Neutrophil (primary cell): ENCODE results near the gene HRCT1.
"Not testable (repeated sequence)": the region's sequence is repeated elsewhere in the genome, so short reads cannot be mapped to it uniquely, and the experiment has no call there.

Experiments
- H3K27ac ChIP-seq: fragments of 200-600 bp; sonication (generic); 2 replicates; pipeline ENCODE4 v1.5.1; 2016; ENCODE audit warnings: mild to moderate bottlenecking, moderate library complexity
- H3K27me3 ChIP-seq: fragments of 200-600 bp; sonication (generic); 2 replicates; pipeline ENCODE4 v1.6.0; 2016; ENCODE audit warnings: mild to moderate bottlenecking
- H3K36me3 ChIP-seq: fragments of 200-600 bp; sonication (generic); 2 replicates; pipeline ENCODE4 v1.5.1; 2017
- H3K4me1 ChIP-seq, 2 experiments: fragments of 200-600 bp in 1 of 2; sonication (generic) in 1 of 2; 1 replicate in 1 of 2; 2 replicates in 1 of 2; pipeline versions ENCODE4 v1.5.1 to v1.6.1; 2013 to 2016; ENCODE audit warnings: low read depth in 1 of 2, low read length in 1 of 2, mild to moderate bottlenecking in 1 of 2, moderate library complexity in 1 of 2; ENCODE audit not compliant: control insufficient read depth in 1 of 2, insufficient read depth in 1 of 2
- H3K4me3 ChIP-seq, 2 experiments: fragments of 200-600 bp in 1 of 2; sonication (generic) in 1 of 2; 1 replicate in 1 of 2; 2 replicates in 1 of 2; pipeline ENCODE4 v1.5.1; 2013 to 2016; ENCODE audit warnings: low read depth in 1 of 2, low read length in 1 of 2, mild to moderate bottlenecking in 1 of 2, moderate library complexity in 1 of 2
- H3K9me3 ChIP-seq: fragments of 200-600 bp; sonication (generic); 2 replicates; pipeline ENCODE4 v1.5.1; 2016
- TF ChIP-seq, protein P1 (sequence below): fragments of 200-600 bp; sonication (generic); IDR thresholded peaks from 2 replicates; pipeline ENCODE4 v1.5.1; 2016; ENCODE audit warnings: antibody characterized with exemption

The HRCT1 gene

DNA sequence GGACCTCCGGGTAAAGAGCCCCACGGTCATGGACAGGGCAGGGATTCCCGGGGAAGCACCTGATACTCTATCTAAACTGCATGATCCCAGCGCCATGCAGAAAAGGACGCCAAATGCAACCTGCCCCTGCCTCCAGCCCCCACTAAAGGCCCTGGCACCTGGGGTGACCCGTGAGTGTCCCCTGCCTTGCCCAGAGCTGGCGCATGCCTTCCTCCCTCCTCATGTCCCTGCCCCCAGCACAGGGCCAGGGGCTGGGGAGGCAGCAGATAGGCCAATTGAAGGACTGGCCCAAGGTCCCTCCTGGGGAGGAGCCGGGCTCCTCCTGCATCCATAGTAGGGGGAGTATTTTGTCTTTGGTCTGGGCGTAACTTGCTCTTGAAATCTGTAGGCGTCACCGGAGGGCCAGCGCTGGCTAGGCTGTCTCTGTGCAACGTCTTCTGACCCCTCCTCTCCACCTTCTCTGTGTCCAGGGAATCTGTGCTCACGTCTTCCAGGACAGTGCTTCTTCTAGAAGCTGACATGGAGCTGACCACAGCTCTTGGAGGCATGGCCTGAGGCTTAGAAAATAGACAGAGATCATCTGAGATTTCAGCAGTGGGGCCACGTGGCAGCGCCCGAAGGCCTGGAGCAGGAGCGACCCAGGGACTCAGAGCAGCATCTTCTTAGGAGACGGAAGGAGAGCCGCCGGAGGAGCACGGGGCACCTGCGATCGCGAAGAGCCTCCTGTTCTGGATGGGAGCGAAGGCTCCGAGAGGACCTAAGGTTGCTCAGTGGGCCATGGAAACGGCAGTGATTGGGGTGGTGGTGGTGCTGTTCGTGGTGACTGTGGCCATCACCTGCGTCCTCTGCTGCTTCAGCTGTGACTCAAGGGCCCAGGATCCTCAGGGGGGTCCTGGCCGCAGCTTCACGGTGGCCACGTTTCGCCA is 3.9 kb downstream of the HRCT1 start:
- no peak overlapping the region for H3K27ac ChIP-seq
- no peaks in the 10 kb centered on the region for H3K9me3 ChIP-seq
- TF ChIP-seq, protein P1, sequence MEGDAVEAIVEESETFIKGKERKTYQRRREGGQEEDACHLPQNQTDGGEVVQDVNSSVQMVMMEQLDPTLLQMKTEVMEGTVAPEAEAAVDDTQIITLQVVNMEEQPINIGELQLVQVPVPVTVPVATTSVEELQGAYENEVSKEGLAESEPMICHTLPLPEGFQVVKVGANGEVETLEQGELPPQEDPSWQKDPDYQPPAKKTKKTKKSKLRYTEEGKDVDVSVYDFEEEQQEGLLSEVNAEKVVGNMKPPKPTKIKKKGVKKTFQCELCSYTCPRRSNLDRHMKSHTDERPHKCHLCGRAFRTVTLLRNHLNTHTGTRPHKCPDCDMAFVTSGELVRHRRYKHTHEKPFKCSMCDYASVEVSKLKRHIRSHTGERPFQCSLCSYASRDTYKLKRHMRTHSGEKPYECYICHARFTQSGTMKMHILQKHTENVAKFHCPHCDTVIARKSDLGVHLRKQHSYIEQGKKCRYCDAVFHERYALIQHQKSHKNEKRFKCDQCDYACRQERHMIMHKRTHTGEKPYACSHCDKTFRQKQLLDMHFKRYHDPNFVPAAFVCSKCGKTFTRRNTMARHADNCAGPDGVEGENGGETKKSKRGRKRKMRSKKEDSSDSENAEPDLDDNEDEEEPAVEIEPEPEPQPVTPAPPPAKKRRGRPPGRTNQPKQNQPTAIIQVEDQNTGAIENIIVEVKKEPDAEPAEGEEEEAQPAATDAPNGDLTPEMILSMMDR = no peak
- no peaks in the 10 kb centered on the region for H3K36me3 ChIP-seq
- peaks cover 0 to 3% of the 10 kb centered on the region in 2 experiments for H3K4me1 ChIP-seq
- H3K27me3 ChIP-seq = peaks cover 75% of the 10 kb centered on the region
- no peak overlapping the region for H3K4me3 ChIP-seq

DNA sequence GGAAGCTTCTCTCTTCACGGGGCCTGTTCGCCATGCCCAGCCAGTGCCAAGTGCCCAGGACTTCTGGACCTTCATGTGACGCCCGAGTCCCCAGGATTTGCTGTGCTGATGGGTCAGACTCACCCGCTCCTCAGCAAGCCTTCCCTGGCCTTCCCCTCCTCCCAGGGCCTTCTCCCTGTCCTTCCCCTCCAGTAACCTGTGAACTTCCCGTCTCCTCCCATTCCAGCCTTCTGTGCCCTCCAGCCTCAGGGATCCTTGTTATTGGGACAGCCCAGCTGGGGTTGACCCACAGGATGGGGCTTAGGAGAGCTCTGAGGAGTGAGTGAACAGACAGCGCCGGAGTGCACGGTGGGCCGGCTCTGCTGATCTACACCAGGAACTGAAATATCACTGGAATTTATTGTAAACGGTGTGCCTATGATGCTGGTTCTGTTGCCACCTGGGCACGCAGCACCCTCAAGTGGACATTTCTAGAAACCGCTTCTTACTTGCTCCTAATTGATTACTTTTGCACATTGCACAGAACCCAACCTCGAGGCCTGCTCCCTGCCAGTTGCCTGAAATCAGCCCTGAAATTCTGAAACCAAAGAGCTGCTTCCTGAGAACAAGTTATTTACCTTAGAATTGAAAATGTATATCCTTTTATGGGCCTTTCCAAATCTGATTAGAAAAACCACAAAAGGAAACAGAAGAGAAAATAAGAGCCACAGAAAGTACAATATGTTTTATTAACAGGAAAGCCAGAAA is 4.8 kb downstream of the HRCT1 start:
- Histone ChIP-seq H3K36me3 (no peaks in the 10 kb centered on the region), H3K27ac (no peak overlapping the region), H3K4me3 (no peak overlapping the region), H3K27me3 (peaks cover 66% of the 10 kb centered on the region), H3K9me3 (no peaks in the 10 kb centered on the region), H3K4me1 (peaks cover 0 to 3% of the 10 kb centered on the region in 2 experiments)
- TF ChIP-seq, protein P1 = no peak

DNA sequence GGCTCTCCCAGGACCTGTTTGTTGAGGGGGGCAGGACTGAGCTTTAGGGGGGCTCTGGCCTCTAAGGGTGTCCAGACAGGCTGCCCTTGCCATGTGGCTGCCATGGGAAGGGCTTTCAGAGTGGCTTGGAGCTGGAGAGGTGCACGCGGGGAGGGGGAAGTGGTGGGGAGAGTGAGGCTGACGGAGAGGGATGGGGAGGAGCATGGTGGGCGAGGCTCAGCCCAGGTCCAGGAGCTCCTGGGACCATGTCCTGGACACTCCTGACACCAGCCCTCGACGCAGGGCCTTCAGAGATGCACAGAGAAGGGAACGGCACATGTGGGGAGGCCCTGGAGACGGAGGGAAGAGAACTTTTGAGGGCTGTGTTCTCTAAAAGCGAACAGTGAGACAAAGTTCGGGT is 5.7 kb downstream of the HRCT1 start:
- peaks cover 0 to 3% of the 10 kb centered on the region in 2 experiments for H3K4me1 ChIP-seq

DNA sequence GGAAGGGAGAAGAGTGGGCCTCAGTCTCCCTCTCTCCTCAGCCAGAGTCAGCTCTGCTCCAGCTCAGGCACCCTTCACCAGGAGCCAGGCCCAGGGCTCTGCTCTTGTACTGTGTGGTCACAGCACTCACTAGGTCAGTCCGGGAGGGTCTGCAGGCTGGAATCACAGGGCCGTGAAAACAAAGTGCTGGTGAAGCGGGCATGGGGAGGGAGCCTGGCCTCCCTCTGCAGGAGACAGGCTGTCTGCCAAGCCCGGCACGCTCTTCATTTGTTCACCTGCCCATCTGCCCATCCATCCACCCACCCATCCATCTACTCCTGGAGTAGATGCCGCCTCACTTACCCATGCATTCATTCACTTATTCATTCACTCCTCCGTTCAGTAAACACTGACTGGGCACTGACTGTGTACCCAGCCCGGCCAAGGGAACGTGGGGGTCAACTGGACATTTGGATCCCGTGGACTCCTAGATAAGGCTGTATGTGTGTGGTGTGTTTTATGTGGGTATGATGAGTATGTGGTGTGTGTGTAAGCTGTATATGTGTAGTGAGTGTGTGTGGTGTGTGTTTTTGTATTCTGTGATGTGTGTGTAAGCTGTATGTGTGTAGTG is 6.9 kb downstream of the HRCT1 start:
- Histone ChIP-seq H3K27me3 (peaks cover 48% of the 10 kb centered on the region), H3K27ac (no peak overlapping the region), H3K4me1 (peaks cover 0 to 3% of the 10 kb centered on the region in 2 experiments), H3K36me3 (no peaks in the 10 kb centered on the region), H3K4me3 (no peak overlapping the region), H3K9me3 (no peaks in the 10 kb centered on the region)
- TF ChIP-seq, protein P1 = no peak

More for the DNA sequence above, 5.7 kb downstream of the HRCT1 start:
- H3K27me3 ChIP-seq = peaks cover 59% of the 10 kb centered on the region
- no peaks in the 10 kb centered on the region for H3K36me3 ChIP-seq
- H3K9me3 ChIP-seq = no peaks in the 10 kb centered on the region
- no peak overlapping the region for H3K27ac ChIP-seq
- H3K4me3 ChIP-seq = no peak overlapping the region
- TF ChIP-seq, protein P1 = no peak

DNA sequence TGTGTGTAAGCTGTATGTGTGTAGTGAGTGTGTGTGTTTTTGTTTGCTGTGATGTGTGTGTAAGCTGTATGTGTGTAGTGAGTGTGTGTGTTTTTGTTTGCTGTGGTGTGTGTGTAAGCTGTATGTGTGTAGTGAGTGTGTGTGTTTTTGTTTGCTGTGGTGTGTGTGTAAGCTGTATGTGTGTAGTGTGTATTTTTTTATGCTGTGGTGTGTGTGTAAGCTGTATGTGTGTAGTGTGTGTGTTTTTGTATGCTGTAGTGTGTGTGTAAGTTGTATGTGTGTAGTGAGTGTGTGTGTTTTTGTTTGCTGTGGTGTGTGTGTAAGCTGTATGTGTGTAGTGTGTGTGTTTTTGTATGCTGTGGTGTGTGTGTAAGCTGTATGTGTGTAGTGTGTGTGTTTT is 7.4 kb downstream of the HRCT1 start:
- H3K9me3 ChIP-seq, H3K36me3 ChIP-seq, H3K27ac ChIP-seq, H3K4me1 ChIP-seq, H3K4me3 ChIP-seq: not testable (repeated sequence)
- peaks cover 43% of the 10 kb centered on the region for H3K27me3 ChIP-seq
